Measurements from ENCODE around the gene MED13L.

- TF ChIP-seq POLR2A (IDR thresholded peaks at IDR 0.05; ENCODE audit: low read depth, low read length) (no peak), CTCF (IDR thresholded peaks at IDR 0.05; ENCODE audit: extremely low read depth in 1 of 2, insufficient read depth in 1 of 2, low read depth in 1 of 2, low read length in 2 of 2) (no peak), POLR2AphosphoS5 (IDR thresholded peaks at IDR 0.05; ENCODE audit: insufficient read depth, low read depth, low read length) (no peak), GATA2 (IDR thresholded peaks at IDR 0.05; ENCODE audit: insufficient read depth, insufficient read length, low read depth, low read length) (no peak), MAX (IDR thresholded peaks at IDR 0.05; ENCODE audit: insufficient read depth, insufficient read length) (no peak), EZH2 (IDR thresholded peaks at IDR 0.05; ENCODE audit: borderline replicate concordance, low read depth, low read length, severe bottlenecking) (no peak), MYC (IDR thresholded peaks at IDR 0.05; ENCODE audit: low read depth, low read length) (no peak), JUN (IDR thresholded peaks at IDR 0.05; ENCODE audit: borderline replicate concordance, insufficient read depth, insufficient read length, low read depth) (no peak), FOS (IDR thresholded peaks at IDR 0.05; ENCODE audit: borderline replicate concordance, insufficient read depth, low read length) (no peak)
Measured at GRCh38 chr12:116248930-116249329, 28.6 kb downstream of the MED13L start.
